Neural cell (in vitro differentiated cells): ENCODE results near the gene WWTR1.

ENCODE experiments used
- EZH2 ChIP-seq: fragments of 200-600, 300-800 bp; shearing (Covaris generic), sonication (generic); IDR thresholded peaks from 2 replicates; pipeline ENCODE4 v1.6.1; 2014; ENCODE audit warnings: antibody characterized with exemption, low read length, borderline replicate concordance, mild to moderate bottlenecking; ENCODE audit not compliant: insufficient read depth, poor library complexity, severe bottlenecking
- TF ChIP-seq, protein P1 (sequence below): fragments of 450-650 bp; IDR thresholded peaks from 2 replicates; pipeline ENCODE4 v1.5.1; 2014; ENCODE audit warnings: antibody characterized with exemption, mild to moderate bottlenecking, moderate library complexity; ENCODE audit not compliant: poor library complexity, severe bottlenecking

- no peak for TF ChIP-seq EZH2
- TF ChIP-seq, protein P1, sequence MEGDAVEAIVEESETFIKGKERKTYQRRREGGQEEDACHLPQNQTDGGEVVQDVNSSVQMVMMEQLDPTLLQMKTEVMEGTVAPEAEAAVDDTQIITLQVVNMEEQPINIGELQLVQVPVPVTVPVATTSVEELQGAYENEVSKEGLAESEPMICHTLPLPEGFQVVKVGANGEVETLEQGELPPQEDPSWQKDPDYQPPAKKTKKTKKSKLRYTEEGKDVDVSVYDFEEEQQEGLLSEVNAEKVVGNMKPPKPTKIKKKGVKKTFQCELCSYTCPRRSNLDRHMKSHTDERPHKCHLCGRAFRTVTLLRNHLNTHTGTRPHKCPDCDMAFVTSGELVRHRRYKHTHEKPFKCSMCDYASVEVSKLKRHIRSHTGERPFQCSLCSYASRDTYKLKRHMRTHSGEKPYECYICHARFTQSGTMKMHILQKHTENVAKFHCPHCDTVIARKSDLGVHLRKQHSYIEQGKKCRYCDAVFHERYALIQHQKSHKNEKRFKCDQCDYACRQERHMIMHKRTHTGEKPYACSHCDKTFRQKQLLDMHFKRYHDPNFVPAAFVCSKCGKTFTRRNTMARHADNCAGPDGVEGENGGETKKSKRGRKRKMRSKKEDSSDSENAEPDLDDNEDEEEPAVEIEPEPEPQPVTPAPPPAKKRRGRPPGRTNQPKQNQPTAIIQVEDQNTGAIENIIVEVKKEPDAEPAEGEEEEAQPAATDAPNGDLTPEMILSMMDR, result no peak
Measured at GRCh38 chr3:149470381-149470780, 187.4 kb downstream of the WWTR1 start.
